ENCODE results near the gene KRT32.

The KRT32 gene

DNA sequence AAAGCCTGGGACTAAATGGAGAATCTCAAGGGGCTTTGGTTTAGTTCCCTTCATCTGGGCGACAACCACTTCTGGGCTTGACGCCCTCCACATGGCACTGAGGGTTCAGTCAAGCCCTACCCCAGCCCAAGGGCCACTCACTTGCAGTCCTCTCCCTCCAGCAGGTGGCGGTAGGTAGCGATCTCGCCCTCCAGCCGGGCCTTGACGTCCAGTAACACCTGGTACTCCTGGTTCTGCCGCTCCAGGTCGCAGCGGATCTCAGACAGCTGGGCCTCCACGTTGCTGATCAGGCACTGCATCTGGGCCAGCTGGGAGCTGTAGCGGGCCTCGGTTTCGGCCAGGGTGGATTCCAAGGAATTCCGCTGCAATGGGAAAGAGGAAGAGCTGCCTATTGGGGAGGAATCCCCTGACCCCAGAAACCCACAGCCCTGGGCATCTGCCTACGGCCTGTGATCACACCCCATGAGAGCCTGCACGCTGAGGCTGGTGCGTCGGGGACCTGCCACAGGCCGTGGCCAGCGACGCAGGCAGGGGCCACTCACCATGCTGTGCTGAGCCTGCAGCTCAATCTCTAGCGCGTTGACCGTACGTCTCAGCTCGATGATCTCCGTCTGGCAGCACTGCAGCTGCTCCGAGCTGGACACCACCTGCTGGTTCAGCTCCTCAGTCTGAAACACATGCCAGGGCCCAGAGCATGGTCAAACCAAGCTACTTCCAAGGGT, 19.8 kb upstream of the KRT32 start:
- TF ChIP-seq, protein P1, sequence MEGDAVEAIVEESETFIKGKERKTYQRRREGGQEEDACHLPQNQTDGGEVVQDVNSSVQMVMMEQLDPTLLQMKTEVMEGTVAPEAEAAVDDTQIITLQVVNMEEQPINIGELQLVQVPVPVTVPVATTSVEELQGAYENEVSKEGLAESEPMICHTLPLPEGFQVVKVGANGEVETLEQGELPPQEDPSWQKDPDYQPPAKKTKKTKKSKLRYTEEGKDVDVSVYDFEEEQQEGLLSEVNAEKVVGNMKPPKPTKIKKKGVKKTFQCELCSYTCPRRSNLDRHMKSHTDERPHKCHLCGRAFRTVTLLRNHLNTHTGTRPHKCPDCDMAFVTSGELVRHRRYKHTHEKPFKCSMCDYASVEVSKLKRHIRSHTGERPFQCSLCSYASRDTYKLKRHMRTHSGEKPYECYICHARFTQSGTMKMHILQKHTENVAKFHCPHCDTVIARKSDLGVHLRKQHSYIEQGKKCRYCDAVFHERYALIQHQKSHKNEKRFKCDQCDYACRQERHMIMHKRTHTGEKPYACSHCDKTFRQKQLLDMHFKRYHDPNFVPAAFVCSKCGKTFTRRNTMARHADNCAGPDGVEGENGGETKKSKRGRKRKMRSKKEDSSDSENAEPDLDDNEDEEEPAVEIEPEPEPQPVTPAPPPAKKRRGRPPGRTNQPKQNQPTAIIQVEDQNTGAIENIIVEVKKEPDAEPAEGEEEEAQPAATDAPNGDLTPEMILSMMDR (IDR thresholded peaks at IDR 0.05; ENCODE audit: control extremely low read depth, extremely low read depth, low read depth, missing control alignments): peak; percentile 42
- ChIA-PET CTCF (interaction anchor here (0.7 to 2.1 kb wide), 7 partner anchors 9 to 176 kb away, joined by 3 to 10 read pairs (median 5); no protein-coding TSS in a partner anchor), POLR2A (no interaction called here)
- DNase-seq (ENCODE audit: extremely low spot score): peak; percentile 61

DNA sequence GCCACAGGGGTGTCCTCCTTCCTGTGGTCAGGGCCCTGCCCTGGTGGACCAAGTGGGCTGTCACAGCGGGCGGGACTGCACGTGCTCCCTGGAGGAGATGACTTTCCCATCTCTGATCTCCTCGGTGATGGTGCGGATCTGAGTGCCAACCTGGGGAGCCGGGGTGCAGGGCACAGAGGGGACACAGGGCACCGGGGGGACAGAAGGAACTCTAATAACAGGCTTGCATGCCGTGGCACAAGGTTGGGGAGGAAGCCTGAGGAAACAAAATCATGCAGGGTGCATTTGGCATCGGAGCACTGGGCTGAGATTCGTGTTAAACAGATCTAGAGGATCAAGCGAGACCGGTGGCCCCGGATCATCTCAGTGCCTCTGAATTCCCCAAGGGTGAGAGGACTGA, 19.1 kb upstream of the KRT32 start:
- ChIA-PET CTCF (interaction anchor here (2.0 to 2.1 kb wide), 2 partner anchors 63 to 162 kb away, joined by 7 to 10 read pairs; no protein-coding TSS in a partner anchor), POLR2A (no interaction called here)
- TF ChIP-seq, protein P1 (IDR thresholded peaks at IDR 0.05; ENCODE audit: control extremely low read depth, extremely low read depth, low read depth, missing control alignments): no peak
- no peak for DNase-seq (ENCODE audit: extremely low spot score)

DNA sequence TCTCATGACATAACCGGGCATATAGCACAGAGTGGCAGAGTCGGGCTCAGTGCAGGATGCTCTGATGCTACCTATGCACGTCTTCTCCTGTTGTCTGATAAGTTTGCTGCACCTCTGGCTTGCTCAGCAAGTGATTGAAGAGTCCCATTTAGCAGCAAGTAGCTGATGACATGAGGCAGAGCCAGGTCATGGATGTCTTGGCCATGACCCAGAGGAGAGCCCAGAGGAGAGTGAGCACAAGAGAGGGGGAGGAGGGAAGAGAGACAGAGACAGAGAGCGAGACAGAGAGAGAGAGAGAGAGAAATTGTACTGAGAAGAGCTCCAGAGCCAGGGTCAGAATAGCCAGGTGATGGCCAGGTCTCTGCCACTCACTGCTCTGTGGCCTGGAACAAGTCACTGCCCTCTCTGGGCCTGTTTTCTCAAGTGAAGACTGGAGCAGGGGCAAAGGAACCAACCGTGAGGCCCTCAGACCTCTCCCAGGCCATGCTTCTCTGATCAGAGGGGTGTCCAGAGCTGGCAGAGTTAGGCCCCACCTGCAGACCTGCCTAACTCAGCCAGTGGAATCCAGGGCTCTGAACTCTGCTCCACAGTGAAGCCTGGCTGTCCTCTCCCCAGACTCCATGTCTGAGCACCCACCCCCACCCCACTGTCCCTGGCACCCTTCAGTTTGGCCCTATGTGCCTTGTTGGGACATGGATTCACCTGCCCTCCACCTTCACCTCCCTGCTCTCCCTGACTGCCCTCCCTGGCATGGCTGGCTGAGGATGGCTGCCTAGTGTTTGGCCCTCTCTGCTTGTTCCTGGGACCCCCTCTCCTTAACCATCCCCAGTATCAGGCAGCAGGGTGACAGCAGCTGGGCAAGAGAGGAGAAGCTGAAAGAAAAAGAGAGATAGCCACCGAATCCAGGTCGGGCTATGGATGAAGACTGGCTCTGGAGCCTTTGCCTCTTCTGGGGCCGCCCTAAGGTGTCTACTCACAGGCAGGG, 18.0 kb upstream of the KRT32 start:
- CTCF ChIA-PET: interaction anchor here (0.8 to 1.1 kb wide), 2 partner anchors 11 to 164 kb away, joined by 3 to 4 read pairs; no protein-coding TSS in a partner anchor

DNA sequence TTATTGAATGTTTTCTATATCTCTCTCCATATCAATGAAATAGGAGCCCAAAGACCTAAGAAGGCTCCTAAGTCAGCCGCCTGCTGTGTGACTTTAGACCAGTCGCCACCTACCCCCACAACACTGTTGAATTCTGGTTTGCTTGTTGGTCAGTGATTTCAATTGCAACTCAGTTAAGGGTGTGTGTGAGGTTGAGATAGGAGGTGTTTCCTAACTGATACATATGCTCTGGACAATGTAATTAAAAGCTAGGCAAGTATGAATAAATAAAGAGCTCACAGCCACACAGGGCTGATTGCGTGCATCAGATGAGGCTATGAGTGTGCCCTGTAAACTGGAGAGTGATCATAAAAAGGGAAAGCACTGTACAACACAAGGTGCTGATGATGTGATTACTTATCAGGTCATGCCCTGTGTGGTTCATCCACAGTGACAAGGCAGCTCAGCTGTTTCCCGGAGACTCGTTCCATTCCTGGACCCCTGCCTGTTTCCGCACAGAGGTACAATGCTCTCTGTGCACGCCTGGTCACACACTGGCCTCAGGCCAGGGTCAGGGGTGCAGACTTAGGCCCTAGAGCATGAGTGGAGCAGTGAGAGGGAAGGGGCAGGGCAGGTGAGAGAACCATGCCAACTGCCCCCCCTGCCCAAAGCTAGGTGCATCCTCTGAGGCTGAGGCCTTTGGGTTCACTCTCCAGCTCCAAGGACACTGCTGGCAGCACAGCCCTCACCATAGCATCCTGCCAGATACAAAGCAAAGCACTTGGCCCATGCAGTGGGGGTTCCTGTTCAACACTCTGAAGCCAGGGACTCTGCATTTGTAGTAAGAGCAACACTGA, 17.0 kb upstream of the KRT32 start:
- no peak for DNase-seq (ENCODE audit: extremely low spot score)
- ChIA-PET CTCF (interaction anchor here (1.1 to 1.2 kb wide), 2 partner anchors 8 to 165 kb away, joined by 4 read pairs; no protein-coding TSS in a partner anchor), POLR2A (no interaction called here)
- TF ChIP-seq, protein P1 (IDR thresholded peaks at IDR 0.05; ENCODE audit: control extremely low read depth, extremely low read depth, low read depth, missing control alignments): no peak

More for the DNA sequence above, 18.0 kb upstream of the KRT32 start:
- TF ChIP-seq, protein P1 (IDR thresholded peaks at IDR 0.05; ENCODE audit: control extremely low read depth, extremely low read depth, low read depth, missing control alignments): no peak
- no peak for DNase-seq (ENCODE audit: extremely low spot score)
- POLR2A ChIA-PET: no interaction called here

DNA sequence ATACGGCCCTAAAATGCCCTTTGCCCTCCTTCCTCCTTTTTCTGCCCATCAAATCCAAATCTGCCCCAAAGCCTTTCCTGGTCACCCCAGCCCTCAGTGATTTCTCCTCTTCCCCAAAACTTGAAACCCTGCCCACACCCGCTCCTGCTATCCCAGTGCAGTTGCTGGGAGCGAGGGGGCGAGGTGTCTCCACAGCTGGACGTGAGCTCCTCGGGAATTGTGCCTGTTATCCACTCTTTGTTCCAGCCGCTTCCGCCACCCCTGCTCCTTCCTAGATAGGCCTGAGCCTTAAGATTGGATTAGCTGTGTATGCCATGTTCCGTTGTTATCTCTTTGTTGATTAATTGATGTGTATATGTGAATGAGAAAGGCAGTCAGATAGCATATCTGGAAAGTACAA, 16.3 kb upstream of the KRT32 start:
- DNase-seq (ENCODE audit: extremely low spot score): no peak
- ChIA-PET POLR2A (no interaction called here), CTCF (interaction anchor here (1.2 kb wide), 1 partner anchor 9 kb away, joined by 4 read pairs; no protein-coding TSS in a partner anchor)
- TF ChIP-seq, protein P1 (IDR thresholded peaks at IDR 0.05; ENCODE audit: control extremely low read depth, extremely low read depth, low read depth, missing control alignments): no peak

Measured in GM10248 (cell line).